NCI-H1105 (cell line): ENCODE measurements around the gene LAIR1.
A peak's percentile ranks its signal among the peaks of the same experiment; 100 is the strongest.
"Not testable (repeated sequence)": the region's sequence is repeated elsewhere in the genome, so short reads cannot be mapped to it uniquely, and the experiment has no call there.

Experiments
- DNase-seq: peaks from one replicate; lab custom pipeline; 2025; lab: John Stamatoyannopoulos, UW

LAIR1 gene

DNA sequence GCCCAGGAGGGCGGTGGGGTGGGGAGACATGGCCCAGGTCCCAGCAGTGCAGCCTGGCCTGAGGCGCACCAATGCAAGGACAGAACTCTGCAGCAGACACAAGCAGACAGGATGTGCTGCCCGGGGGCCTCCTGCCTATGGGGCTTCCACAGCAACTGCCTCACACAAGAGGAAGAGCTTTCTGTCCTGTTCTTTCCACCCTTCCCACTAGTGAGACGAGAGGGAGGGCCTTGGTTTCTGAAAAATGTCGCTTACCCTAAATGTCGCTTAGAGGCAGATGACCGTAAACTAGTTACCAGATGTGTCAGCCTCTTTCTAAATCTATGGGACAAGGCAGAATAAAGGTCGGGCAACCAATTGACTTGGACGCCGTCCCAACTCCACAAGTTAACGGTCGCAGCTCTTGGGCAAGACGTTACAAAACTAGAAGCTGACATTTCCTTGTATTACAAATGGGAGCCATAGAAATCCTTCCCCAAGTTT lies at the start of gene LAIR1:
Gene LAIR1, minus strand, starts transcription at position 157 of the 483 bp plus-strand sequence. Its CDS starts 127 bp downstream, at position 30.
- DNase-seq, result no peak

- no peak for DNase-seq
These were observed 49.4 kb upstream of the LAIR1 start for GRCh38 chr19:54414156-54414555.

- no peak for DNase-seq
These were observed 48.1 kb upstream of the LAIR1 start for GRCh38 chr19:54412877-54413276.

DNA sequence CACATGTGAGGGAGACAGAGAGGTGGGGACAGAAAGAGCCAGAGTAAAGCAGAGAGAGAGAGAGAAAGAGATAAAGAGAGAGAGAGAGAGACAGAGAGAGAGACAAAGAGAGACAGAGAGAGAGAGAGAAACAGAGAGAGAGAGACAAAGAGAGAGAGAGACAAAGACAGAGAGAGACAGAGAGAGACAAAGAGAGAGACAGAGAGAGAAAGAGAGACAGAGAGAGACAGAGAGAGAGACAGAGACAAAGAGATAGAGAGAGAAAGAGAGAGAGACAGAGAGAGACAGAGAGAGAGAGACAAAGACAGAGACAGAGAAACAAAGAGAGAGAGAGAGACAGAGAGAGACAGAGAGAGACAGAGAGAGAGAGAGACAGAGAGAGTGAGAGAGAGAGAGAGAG lies 46.3 kb upstream of the LAIR1 start:
- no peak for DNase-seq

GRCh38 chr19:54408456-54409026 lies 43.8 kb upstream of the LAIR1 start:
- no peak for DNase-seq

DNA sequence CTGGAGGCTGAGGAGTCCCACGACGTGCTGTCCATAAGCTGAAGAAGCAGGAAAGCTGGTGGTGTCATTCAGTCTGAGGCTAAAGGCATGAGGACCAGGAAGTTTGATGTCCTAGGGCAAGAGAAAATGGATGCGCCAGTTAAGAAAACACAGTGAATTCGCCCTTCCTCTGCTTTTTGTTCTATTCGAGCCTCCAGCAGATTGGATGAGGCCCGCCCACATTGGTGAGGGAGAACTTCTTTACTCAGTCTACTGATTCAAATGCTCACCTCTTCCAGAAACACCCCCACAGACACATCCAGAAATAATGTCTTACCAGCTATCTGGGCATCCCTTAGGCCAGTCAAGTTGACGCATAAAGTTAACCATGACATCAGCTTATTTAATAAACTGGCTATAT lies 43.0 kb upstream of the LAIR1 start:
- no peak for DNase-seq

DNA sequence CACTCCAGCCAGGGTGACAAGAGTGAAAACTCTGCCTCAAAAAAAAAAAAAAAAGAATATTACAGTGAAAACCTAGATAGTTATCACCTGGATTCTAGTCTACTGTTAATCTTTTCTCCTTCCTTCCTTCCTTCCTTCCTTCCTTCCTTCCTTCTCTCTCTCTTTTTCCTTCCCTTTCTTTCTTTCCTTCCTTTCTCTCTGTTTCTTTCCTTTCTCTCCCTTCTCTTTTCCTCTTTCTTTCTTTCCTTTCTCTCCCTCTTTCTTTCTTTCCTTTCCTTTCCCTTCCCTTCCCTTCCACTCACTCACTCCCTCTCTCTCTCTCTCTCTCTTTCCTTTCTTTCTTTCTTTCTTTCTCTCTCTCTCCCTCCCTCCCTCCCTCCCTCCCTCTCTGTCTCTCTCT lies 40.9 kb upstream of the LAIR1 start:
- no peak for DNase-seq

DNA sequence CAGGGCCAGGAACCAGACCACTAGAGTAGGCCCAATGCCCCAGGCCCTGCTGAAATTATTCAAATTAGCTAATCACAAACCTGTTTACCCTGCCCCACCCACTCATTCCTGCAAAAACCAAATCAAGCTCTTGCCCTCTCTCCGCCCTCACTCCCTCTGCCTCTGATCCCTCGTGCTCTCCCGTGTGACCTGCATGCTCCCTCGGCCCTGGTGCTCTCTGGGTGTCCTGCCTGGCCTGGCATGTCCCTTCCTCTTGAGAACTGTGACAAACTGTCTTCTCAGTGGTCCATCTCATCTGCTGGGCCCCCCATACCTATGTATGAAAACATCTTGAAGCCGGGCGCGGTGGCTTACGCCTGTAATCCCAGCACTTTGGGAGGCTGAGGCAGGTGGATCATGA lies 38.3 kb upstream of the LAIR1 start:
- DNase-seq, result no peak

GRCh38 chr19:54400913-54401312 lies 36.2 kb upstream of the LAIR1 start:
- no peak for DNase-seq

GRCh38 chr19:54399189-54399588 lies 34.5 kb upstream of the LAIR1 start:
- no peak for DNase-seq

DNA sequence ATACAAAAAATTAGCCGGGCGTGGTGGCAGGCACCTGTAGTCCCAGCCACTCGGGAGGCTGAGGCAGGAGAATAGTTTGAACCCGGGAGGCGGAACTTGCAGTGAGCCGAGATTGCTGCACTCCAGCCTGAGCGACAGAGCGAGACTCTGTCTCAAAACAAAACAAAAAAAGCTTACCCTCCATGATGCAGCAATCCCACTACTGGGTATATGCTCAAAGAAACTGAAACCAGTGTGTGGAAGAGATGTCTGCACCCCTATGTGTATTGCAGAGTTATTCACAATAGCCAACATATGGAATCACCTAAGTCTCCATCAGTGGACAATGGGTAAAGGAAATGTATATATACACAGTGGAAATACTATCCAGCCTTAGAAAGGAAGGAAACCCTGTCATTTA lies 31.0 kb upstream of the LAIR1 start:
- no peak for DNase-seq

- no peak for DNase-seq
These were observed 28.6 kb upstream of the LAIR1 start for GRCh38 chr19:54393381-54393780.

- DNase-seq, result no peak
These were observed 27.4 kb upstream of the LAIR1 start for GRCh38 chr19:54392105-54392504.

DNA sequence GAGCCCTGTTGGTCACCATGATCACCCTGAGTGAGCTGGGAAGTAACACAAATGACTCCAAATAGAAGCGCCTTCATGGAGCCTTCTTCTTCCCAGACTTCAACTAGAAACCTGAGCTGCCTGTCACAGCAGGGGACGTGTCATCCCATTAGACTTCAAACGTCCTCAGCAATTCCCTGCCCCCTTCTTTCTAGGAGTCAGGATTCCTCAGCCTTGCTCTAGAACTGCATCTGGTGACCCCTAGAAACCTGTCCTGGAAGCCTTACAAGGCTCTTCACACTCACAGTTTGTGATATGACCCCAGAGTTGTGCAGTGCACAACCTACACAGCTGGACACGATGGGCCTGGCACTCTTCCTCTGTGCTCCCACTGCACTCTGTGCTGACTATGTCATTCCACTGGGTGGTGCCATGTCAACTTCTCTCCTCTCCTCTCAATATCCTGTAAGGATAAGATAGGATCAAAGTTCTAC lies 26.9 kb upstream of the LAIR1 start:
- DNase-seq, result no peak

DNA sequence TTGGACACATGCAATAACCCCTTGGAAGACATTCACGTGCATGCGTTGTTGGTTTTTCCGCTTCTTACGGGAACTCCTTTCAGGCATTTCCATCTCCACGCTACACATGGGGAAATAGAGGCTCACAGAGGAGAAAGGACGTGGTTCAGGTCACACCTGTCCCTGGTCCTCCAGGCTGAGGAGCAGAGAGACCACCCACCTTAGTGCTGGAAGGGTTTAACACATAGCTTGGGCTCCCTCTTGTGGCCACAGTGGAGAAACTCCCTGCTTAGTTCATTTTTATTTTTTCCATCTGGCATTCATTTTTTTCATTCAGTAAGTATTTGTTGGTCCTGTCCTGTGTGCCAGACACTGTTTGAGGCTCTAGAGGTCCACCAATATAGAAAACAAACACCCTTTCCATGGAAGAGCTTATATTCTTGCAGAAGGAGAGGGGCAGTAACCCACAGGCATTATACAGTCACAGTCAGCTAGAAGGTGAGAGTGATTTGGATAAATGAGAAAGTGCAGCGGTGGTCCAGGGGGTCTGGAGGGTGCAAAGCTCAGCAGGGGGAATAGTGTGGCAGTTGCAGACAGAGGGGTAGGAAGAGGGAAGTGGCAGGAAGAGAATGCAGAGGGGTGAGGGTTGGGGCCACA lies 26.3 kb upstream of the LAIR1 start:
- peak; percentile 66 for DNase-seq

- DNase-seq, result no peak
These were observed 24.8 kb upstream of the LAIR1 start for GRCh38 chr19:54389553-54389952.

DNA sequence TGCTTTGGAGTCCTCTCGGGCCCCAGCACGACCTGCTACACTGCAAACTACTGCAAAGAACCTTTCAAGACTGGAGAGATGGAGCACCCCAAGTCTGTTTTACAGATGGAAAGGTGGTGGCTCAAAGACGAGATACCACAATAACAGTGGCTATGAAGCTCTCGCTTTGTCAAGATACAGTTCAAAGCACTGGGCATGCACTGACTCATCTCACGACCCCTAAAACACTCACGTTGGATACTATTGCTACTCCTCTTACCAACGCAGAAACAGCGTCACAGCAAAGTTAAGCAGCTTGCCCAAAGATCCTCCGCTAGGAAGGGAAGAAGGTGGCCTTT lies 24.0 kb upstream of the LAIR1 start:
- no peak for DNase-seq

GRCh38 chr19:54387991-54388801 lies 23.5 kb upstream of the LAIR1 start:
- DNase-seq, result no peak

DNA sequence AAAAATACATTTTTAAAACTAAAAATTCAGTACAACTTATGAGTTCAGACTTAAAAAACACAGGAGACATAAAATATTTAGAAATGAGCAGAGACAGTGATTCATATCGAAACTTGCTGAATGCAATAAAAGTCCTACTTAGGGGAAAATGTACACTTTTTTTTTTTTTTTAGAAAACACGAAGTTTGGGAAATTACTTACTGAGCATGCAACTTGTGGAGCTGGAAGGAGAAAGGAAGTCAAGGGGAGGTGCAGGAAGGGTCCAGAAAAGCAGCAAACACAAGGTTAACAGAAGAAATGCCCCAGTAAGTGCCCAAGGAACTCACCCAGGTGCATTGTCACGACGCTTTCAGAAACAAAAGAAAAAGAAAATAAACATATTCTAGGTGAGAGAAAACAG lies 18.6 kb upstream of the LAIR1 start:
- no peak for DNase-seq

- not testable (repeated sequence) for DNase-seq
These were observed 17.3 kb upstream of the LAIR1 start for GRCh38 chr19:54382041-54382440.

DNA sequence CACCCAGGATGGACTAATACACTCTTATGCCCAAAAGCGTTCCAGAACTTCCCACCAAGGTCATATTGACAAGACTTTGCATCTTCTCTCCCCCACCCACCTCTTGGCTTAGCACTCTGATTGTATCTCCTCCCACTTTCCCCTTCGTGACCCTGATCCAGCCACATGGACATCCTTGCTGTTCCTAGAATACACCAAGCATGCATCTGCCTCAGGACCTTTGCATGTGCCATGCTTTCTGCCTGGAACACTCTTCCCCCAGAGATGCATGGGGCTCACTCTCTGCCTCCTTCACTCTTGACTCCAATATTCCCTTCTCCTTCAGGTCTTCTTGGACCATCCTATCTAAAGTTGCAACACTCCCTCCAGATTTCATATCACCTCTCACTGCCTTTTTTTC lies 16.2 kb upstream of the LAIR1 start:
- no peak for DNase-seq

DNA sequence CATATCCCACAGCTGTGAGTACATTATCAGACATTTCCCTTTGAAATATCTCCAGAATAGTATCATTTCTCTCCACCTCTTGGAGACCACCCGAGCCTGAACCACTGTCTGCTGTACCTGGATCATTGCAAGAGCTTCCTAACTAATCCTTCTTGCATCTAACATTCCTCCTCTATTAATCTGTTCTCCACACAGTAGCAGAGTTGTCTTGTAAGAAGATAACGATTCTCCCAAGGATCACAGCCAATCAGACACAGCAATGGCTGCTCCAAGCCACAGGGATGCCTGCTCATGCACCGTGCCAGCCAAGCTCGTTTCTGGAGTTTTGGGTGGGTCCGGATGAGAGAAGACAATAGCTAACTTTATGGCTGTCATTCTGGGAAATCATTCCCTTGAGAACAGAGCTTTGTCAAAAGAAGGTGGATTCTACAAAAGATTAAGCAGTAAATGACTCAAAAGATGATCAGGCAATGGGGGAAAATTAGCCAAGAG lies 14.5 kb upstream of the LAIR1 start:
- no peak for DNase-seq
